Measurements from ENCODE around the gene SCRG1.

Gene SCRG1

GRCh38 chr4:173398779-173399415 lies at the start of gene SCRG1:
Gene SCRG1 (minus strand): TSS chr4:173399116. CDS start chr4:173391414, 7,702 bp downstream.
- in situ Hi-C loops (cut with MboI; ENCODE audit: low sequenced_read_pairs) = no loop called here
- Histone ChIP-seq H3K9me3 (no peaks in the 10 kb centered on the region), H3K36me3 (replicated peaks) (no peaks in the 10 kb centered on the region), H3K4me1 (peaks cover 3% of the 10 kb centered on the region; the same call in 1 of the 2 replicates), H3K27me3 (ENCODE audit: low read depth) (no peaks in the 10 kb centered on the region), H3K4me3 (no peak within 1 kb of the TSS)
- no peak for DNase-seq (ENCODE audit: low spot score in 2 of 2)

GRCh38 chr4:173448103-173448502 lies 49.2 kb upstream of the SCRG1 start:
- Histone ChIP-seq H3K4me3 (no peak overlapping the region), H3K36me3 (replicated peaks) (no peaks in the 10 kb centered on the region), H3K9me3 (no peaks in the 10 kb centered on the region), H3K4me1 (no peaks in the 10 kb centered on the region), H3K27me3 (ENCODE audit: low read depth) (no peaks in the 10 kb centered on the region)
- in situ Hi-C loops (cut with MboI; ENCODE audit: low sequenced_read_pairs) = no loop called here
- no peak for DNase-seq (ENCODE audit: low spot score in 2 of 2)

GRCh38 chr4:173446416-173446815 lies 47.5 kb upstream of the SCRG1 start:
- no peak for DNase-seq (ENCODE audit: low spot score in 2 of 2)
- H3K36me3 ChIP-seq (replicated peaks) = no peaks in the 10 kb centered on the region
- no peaks in the 10 kb centered on the region for H3K27me3 ChIP-seq (ENCODE audit: low read depth)
- in situ Hi-C loops (cut with MboI; ENCODE audit: low sequenced_read_pairs) = no loop called here
- no peaks in the 10 kb centered on the region for H3K9me3 ChIP-seq
- no peak overlapping the region for H3K4me3 ChIP-seq
- no peaks in the 10 kb centered on the region for H3K4me1 ChIP-seq

- in situ Hi-C loops (cut with MboI; ENCODE audit: low sequenced_read_pairs) = no loop called here
- H3K9me3 ChIP-seq = no peaks in the 10 kb centered on the region; the same call in 1 of the 2 replicates
- no peaks in the 10 kb centered on the region for H3K36me3 ChIP-seq (replicated peaks)
- no peaks in the 10 kb centered on the region for H3K27me3 ChIP-seq (ENCODE audit: low read depth)
- H3K4me1 ChIP-seq = no peaks in the 10 kb centered on the region
- H3K4me3 ChIP-seq = no peak overlapping the region
- no peak for DNase-seq (ENCODE audit: low spot score in 2 of 2)
Measured at GRCh38 chr4:173443121-173443520, 44.2 kb upstream of the SCRG1 start.

- H3K9me3 ChIP-seq = no peaks in the 10 kb centered on the region; the same call in 1 of the 2 replicates
- no peaks in the 10 kb centered on the region for H3K36me3 ChIP-seq (replicated peaks)
- no peak overlapping the region for H3K4me3 ChIP-seq
- DNase-seq (ENCODE audit: low spot score in 2 of 2) = no peak
- no peaks in the 10 kb centered on the region for H3K4me1 ChIP-seq
- in situ Hi-C loops (cut with MboI; ENCODE audit: low sequenced_read_pairs) = no loop called here
- no peaks in the 10 kb centered on the region for H3K27me3 ChIP-seq (ENCODE audit: low read depth)
Measured at GRCh38 chr4:173442223-173442932, 43.5 kb upstream of the SCRG1 start.

GRCh38 chr4:173440888-173441287 lies 42.0 kb upstream of the SCRG1 start:
- Histone ChIP-seq H3K4me1 (no peaks in the 10 kb centered on the region), H3K36me3 (replicated peaks) (no peaks in the 10 kb centered on the region), H3K9me3 (no peaks in the 10 kb centered on the region; the same call in 1 of the 2 replicates), H3K4me3 (no peak overlapping the region), H3K27me3 (ENCODE audit: low read depth) (no peaks in the 10 kb centered on the region)
- no peak for DNase-seq (ENCODE audit: low spot score in 2 of 2)
- in situ Hi-C loops (cut with MboI; ENCODE audit: low sequenced_read_pairs) = no loop called here

GRCh38 chr4:173436771-173437265 lies 37.9 kb upstream of the SCRG1 start:
- no peaks in the 10 kb centered on the region for H3K36me3 ChIP-seq (replicated peaks)
- no peak for DNase-seq (ENCODE audit: low spot score in 2 of 2)
- in situ Hi-C loops (cut with MboI; ENCODE audit: low sequenced_read_pairs) = no loop called here
- no peaks in the 10 kb centered on the region for H3K4me1 ChIP-seq
- no peak overlapping the region for H3K4me3 ChIP-seq
- peaks cover 2% of the 10 kb centered on the region; the same call in 1 of the 2 replicates for H3K27me3 ChIP-seq (ENCODE audit: low read depth)
- H3K9me3 ChIP-seq = no peaks in the 10 kb centered on the region; the same call in 1 of the 2 replicates

GRCh38 chr4:173436149-173436579 lies 37.2 kb upstream of the SCRG1 start:
- no peak for DNase-seq (ENCODE audit: low spot score in 2 of 2)
- H3K9me3 ChIP-seq = no peaks in the 10 kb centered on the region; the same call in 1 of the 2 replicates
- in situ Hi-C loops (cut with MboI; ENCODE audit: low sequenced_read_pairs) = no loop called here

GRCh38 chr4:173434231-173434630 lies 35.3 kb upstream of the SCRG1 start:
- H3K36me3 ChIP-seq (replicated peaks) = no peaks in the 10 kb centered on the region
- no peak for DNase-seq (ENCODE audit: low spot score in 2 of 2)
- in situ Hi-C loops (cut with MboI; ENCODE audit: low sequenced_read_pairs) = no loop called here

More at GRCh38 chr4:173436149-173436579, 37.2 kb upstream of the SCRG1 start:
- peaks cover 4% of the 10 kb centered on the region; the same call in 1 of the 2 replicates for H3K27me3 ChIP-seq (ENCODE audit: low read depth)
- H3K36me3 ChIP-seq (replicated peaks) = no peaks in the 10 kb centered on the region
- H3K4me3 ChIP-seq = no peak overlapping the region
- H3K4me1 ChIP-seq = no peaks in the 10 kb centered on the region

GRCh38 chr4:173433447-173433846 lies 34.5 kb upstream of the SCRG1 start:
- Histone ChIP-seq H3K9me3 (no peaks in the 10 kb centered on the region), H3K36me3 (replicated peaks) (no peaks in the 10 kb centered on the region), H3K27me3 (ENCODE audit: low read depth) (peaks cover 4% of the 10 kb centered on the region; the same call in 1 of the 2 replicates), H3K4me3 (no peak overlapping the region), H3K4me1 (no peaks in the 10 kb centered on the region)
- in situ Hi-C loops (cut with MboI; ENCODE audit: low sequenced_read_pairs) = no loop called here
- DNase-seq (ENCODE audit: low spot score in 2 of 2) = no peak

More at GRCh38 chr4:173434231-173434630, 35.3 kb upstream of the SCRG1 start:
- H3K9me3 ChIP-seq = no peaks in the 10 kb centered on the region
- H3K4me3 ChIP-seq = no peak overlapping the region
- peaks cover 4% of the 10 kb centered on the region; the same call in 1 of the 2 replicates for H3K27me3 ChIP-seq (ENCODE audit: low read depth)
- H3K4me1 ChIP-seq = no peaks in the 10 kb centered on the region

GRCh38 chr4:173432430-173432829 lies 33.5 kb upstream of the SCRG1 start:
- Histone ChIP-seq H3K9me3 (no peaks in the 10 kb centered on the region), H3K36me3 (replicated peaks) (no peaks in the 10 kb centered on the region), H3K4me1 (no peaks in the 10 kb centered on the region), H3K27me3 (ENCODE audit: low read depth) (peaks cover 4% of the 10 kb centered on the region; the same call in 1 of the 2 replicates), H3K4me3 (no peak overlapping the region)
- DNase-seq (ENCODE audit: low spot score in 2 of 2) = no peak
- in situ Hi-C loops (cut with MboI; ENCODE audit: low sequenced_read_pairs) = no loop called here

GRCh38 chr4:173426064-173426463 lies 27.1 kb upstream of the SCRG1 start:
- in situ Hi-C loops (cut with MboI; ENCODE audit: low sequenced_read_pairs) = loop anchor here (10.0 kb wide), 1 partner anchor 69 kb away; no protein-coding TSS in a partner anchor
- no peaks in the 10 kb centered on the region for H3K9me3 ChIP-seq
- DNase-seq (ENCODE audit: low spot score in 2 of 2) = no peak
- H3K4me1 ChIP-seq = no peaks in the 10 kb centered on the region
- no peak overlapping the region for H3K4me3 ChIP-seq
- H3K27me3 ChIP-seq (ENCODE audit: low read depth) = no peaks in the 10 kb centered on the region
- H3K36me3 ChIP-seq (replicated peaks) = no peaks in the 10 kb centered on the region

- in situ Hi-C loops (cut with MboI; ENCODE audit: low sequenced_read_pairs) = loop anchor here (10.0 kb wide), 1 partner anchor 70 kb away; no protein-coding TSS in a partner anchor
- H3K36me3 ChIP-seq (replicated peaks) = no peaks in the 10 kb centered on the region
- H3K4me1 ChIP-seq = no peaks in the 10 kb centered on the region
- H3K9me3 ChIP-seq = no peaks in the 10 kb centered on the region
- no peak for DNase-seq (ENCODE audit: low spot score in 2 of 2)
- no peak overlapping the region for H3K4me3 ChIP-seq
- H3K27me3 ChIP-seq (ENCODE audit: low read depth) = no peaks in the 10 kb centered on the region
Measured at GRCh38 chr4:173424899-173425805, 26.2 kb upstream of the SCRG1 start.
